ENCODE measurements around the gene WFS1.

Gene WFS1

GRCh38 chr4:6262847-6263487 is 6.7 kb upstream of the WFS1 start:
- TF ChIP-seq CTCF (IDR thresholded peaks at IDR 0.05; ENCODE audit: borderline replicate concordance, insufficient read depth, low read depth, low read length), result no peak

GRCh38 chr4:6263526-6264224 is 6.0 kb upstream of the WFS1 start:
- no peak overlapping the region for H3K4me3 ChIP-seq (ENCODE audit: low read depth, low read length)
- no peak for TF ChIP-seq CTCF (IDR thresholded peaks at IDR 0.05; ENCODE audit: borderline replicate concordance, insufficient read depth, low read depth, low read length)

More at GRCh38 chr4:6262847-6263487, 6.7 kb upstream of the WFS1 start:
- no peak overlapping the region for H3K4me3 ChIP-seq (ENCODE audit: low read depth, low read length)

GRCh38 chr4:6264225-6264540 is 5.5 kb upstream of the WFS1 start:
- H3K4me3 ChIP-seq (ENCODE audit: low read depth, low read length), result no peak overlapping the region
- peak; percentile 68 for TF ChIP-seq CTCF (IDR thresholded peaks at IDR 0.05; ENCODE audit: borderline replicate concordance, insufficient read depth, low read depth, low read length)

GRCh38 chr4:6265546-6265945 is 4.1 kb upstream of the WFS1 start:
- no peak overlapping the region for H3K4me3 ChIP-seq (ENCODE audit: low read depth, low read length)
- TF ChIP-seq CTCF (IDR thresholded peaks at IDR 0.05; ENCODE audit: borderline replicate concordance, insufficient read depth, low read depth, low read length), result no peak

- H3K4me3 ChIP-seq (ENCODE audit: low read depth, low read length), result no peak overlapping the region
- TF ChIP-seq CTCF (IDR thresholded peaks at IDR 0.05; ENCODE audit: borderline replicate concordance, insufficient read depth, low read depth, low read length), result no peak
These were observed 2.1 kb upstream of the WFS1 start for GRCh38 chr4:6267573-6267972.

GRCh38 chr4:6268650-6269615 is 717 bp upstream of the WFS1 start:
- TF ChIP-seq CTCF (IDR thresholded peaks at IDR 0.05; ENCODE audit: borderline replicate concordance, insufficient read depth, low read depth, low read length), result no peak
- peak overlapping the region; percentile 40 for H3K4me3 ChIP-seq (ENCODE audit: low read depth, low read length)
